Head of caudate nucleus (tissue), 42 donors: ENCODE results near the gene UGGT1.
"Not testable (repeated sequence)": the region's sequence is repeated elsewhere in the genome, so short reads cannot be mapped to it uniquely, and the experiment has no call there.

Experiments
- DNase-seq, 42 donors: peaks; one replicate each; pipeline versions ENCODE4 v3.0.0 to v3.0.0-alpha.2; 2020 to 2021; ENCODE audit warnings: mixed read lengths in 7 of 42
- intact Hi-C: fragments of 100-400 bp; cut with DNase I; formaldehyde crosslinking; loops from one replicate; pipeline ENCODE4 v1.15.0; 2022

The UGGT1 gene

DNA sequence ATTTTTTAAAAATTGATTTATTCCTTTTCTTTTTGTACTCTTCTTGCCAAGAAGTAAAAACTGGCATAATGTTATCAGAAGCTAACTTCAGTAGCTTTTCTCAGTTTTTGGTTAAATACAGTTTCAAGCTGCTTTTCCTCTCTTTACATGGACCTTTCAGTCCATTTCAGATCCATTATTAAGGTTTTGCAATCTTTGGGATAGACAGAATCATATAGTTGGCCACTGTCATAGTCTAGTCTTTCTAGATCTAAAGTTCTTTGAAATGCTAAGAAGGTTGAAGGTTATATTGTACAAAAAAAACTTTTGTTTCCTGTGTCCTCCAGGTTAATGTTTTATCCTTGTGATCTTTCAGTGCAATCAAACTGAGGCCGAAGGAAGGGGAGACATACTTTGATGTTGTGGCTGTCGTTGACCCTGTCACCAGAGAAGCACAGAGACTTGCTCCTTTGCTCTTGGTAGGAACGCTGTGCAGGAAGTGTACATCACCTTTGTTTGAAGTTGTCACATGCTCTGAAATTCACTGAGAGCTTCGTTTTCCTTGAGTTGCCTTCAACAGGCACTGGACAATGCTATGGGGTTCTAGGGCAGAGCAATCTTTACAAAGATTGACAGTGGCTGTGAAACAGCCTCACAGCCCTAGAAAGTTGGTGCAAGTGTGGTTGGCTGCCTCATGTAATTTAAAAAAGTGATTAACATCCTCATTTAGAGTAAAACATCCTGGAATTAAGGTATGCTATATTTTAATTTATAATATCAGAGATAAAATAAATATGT lies 79.1 kb downstream of the UGGT1 start:
- intact Hi-C loops, result no loop called here
- DNase-seq, result no peak

DNA sequence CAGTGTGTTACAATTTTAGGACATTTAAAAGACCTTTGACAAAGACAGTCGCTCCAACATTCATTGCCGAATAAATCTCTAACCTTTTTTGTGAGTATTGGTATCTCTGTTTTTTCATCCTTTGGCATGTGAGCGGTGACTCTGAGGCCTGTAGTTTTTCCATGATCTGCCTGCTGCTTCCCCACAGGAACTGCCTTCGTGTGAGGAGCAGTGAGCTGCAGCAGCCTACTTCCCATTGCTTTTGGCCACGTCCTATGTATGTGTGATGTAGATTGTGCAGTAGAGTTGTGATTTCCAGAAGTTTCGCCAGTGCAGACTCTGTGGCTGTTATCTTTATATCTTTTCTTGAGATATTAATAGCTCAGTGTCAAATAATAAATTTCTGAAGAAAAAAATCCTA lies 79.8 kb downstream of the UGGT1 start:
- DNase-seq, result no peak
- intact Hi-C loops, result no loop called here

DNA sequence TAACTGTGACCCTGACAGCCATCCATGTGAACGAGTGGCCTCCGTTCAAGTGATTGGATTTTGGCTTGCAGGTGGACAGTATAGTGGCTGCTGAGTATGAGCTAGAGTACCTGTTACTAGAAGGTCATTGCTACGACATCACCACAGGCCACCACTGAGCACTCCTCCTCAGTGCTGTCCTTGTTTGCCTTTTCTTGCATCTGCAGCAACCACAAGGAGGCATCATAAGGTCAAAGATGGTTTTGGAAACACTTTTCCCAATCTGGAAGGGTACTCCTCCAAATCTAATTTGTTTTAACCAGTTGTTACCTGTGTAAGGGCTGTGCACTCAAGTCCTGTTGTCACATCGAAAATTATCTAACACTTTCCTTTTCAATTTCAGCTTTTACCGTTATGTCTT lies 81.2 kb downstream of the UGGT1 start:
- no peak for DNase-seq
- intact Hi-C loops, result no loop called here

DNA sequence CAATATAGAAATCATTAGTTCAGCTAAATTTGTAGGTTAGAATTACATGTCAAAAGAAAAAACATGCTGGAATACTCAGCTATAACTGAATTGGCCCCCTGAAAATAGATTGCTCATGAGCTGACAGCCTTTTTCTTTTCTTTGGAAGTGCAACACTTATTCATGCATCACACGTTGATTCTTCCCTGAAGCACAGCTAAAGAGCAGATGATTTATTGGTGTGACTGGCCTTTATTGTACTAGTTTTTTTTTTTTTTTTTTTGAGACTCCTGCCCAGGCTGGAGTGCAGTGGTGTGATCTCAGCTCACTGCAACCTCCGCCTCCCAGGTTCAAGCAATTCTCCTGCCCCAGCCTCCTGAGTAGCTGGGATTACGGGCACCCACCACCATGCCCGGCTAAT lies 83.1 kb downstream of the UGGT1 start:
- intact Hi-C loops, DNase-seq: not testable (repeated sequence)

DNA sequence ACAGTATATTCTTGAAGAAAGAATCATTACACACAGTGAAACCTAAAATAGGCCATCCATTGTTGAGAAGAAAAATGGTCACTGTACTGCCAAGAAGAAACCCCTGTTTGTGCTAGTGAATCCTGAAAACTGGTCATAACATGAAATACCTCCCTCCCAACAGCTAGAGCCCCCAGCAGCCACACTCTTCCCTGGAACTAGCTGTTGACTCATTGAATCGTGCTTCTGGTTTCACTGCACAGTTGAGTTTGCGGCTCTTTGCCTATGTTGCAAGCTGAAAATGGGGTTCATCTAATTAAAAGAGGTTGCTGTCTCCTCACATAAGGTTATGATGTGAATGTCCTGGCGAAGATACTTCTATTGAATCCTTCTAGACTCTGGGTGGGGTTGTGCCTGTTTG lies 86.3 kb downstream of the UGGT1 start:
- intact Hi-C loops, result loop anchor here (5.0 kb wide), 2 partner anchors 60 to 145 kb away; no protein-coding TSS in a partner anchor
- DNase-seq, result no peak

DNA sequence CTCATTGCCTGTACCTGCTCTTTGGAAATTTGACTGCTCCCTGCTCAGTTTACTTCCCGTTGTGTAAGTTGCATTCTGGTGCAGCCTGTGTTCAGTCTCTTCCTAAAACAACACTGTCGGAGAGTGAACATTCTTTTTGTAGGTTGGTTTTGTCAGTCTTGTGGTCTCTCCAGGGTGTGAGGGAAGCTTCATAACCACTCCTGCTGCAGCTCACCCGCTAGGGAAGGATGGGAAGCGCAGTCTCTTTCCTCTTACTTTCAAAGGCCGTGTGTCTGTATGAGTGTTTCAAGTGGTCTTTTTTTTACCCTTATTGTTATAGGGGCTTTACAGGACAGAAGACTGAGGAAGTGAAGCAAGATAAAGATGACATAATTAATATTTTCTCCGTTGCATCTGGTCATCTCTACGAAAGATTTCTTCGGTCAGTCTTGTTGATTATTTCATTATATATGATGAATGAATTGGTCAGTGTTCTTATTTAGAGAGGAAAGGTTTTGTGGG lies 87.2 kb downstream of the UGGT1 start:
- intact Hi-C loops, result loop anchor here (5.0 kb wide), 2 partner anchors 59 to 144 kb away; no protein-coding TSS in a partner anchor
- DNase-seq, result no peak

DNA sequence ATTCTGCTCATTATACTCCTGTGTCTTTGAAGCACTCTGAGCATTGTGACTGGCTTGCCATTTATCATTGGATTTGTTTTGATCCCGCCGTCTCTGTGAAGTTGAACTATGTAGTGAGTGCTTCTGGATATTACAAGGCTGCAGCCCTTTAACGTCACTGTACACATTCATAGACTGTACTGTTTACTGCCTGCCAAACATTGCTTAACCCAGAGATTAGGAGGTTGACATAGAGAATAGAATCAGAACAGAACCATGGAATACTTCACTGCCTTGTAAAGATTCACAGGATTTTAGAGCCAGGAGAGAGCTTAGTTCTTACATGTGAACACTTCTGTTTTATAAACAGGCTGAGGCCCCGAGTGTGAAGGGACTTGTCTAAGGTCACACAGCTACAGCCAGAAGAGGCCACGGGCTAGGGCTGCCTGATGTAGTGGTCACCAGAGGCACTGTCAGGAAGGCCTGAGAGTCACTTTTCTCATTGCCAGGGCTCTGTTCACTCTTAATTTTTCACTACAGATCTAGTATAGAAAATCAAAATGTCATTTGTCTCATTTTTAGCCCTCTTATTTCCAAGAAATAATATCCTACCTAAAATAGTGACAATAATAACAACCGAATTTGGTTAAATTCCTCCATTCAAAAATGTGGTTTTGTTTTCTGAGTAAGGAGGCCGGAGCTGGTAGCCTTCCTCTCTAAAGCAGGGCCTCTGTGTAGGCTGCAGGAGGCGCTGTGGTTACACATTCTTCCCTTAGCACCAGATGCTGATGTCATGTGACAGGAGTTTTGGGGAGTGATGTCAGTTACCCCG lies 87.9 kb downstream of the UGGT1 start:
- intact Hi-C loops, result loop anchor here (5.0 kb wide), 2 partner anchors 58 to 143 kb away; no protein-coding TSS in a partner anchor
- peak; percentile 23 to 88 (median 72) for DNase-seq

DNA sequence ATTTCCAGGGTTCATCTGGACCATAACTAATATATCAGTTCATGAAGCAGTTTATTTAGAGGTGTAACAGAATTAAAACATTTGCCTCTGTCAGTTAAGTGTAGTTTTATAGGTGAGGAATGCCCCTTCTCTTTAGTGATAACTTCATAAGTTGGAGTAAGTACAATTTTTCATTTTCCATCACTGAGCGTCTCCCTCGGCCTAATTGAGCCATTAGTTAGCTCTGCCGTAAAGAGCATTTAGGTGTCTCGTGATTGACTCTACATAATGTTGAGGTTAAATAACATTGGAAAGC lies 88.4 kb downstream of the UGGT1 start:
- intact Hi-C loops, result loop anchor here (5.0 kb wide), 2 partner anchors 58 to 143 kb away; no protein-coding TSS in a partner anchor

DNA sequence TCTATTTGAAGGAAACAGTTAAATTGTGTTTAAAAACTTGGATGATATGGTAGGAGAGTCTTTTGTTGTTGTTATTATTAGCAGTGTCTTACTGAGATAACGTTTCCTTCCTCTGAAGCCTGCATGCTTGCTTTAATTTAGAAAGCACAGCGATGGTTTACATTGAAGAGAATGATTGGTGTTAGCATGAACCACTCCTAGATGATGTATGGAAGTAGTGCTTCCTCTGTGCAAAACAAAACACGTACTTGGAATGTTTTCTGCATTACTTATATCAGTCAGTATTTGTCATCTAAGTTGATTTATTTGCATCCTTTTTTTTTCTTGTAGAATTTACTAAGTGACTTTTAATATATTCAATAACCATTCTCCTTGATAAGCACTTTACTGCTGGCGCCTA lies 89.0 kb downstream of the UGGT1 start:
- intact Hi-C loops, result no loop called here
- DNase-seq, result no peak

More for the DNA sequence above, 88.4 kb downstream of the UGGT1 start:
- DNase-seq, result no peak

DNA sequence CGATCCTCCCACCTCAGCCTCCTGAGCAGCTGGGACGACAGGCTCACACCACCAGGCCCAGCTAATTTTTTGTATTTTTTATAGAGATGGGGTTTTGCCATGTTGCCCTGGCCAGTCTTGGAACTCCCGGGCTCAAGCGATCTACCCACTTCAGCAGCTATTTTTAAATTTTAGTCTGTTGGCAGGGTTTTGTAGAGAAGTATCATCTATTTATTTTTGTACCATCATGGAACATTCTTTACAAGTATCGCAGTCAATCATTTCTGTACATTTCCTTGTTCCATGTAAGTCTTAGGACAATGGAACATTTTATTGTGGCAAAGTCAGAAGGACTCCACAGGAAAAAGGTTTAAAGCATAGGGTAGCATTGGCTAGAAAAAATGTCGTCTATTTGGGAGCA lies 94.6 kb downstream of the UGGT1 start:
- DNase-seq, result no peak
- intact Hi-C loops, result loop anchor here (5.0 kb wide), 1 partner anchor 127 kb away; no protein-coding TSS in a partner anchor

DNA sequence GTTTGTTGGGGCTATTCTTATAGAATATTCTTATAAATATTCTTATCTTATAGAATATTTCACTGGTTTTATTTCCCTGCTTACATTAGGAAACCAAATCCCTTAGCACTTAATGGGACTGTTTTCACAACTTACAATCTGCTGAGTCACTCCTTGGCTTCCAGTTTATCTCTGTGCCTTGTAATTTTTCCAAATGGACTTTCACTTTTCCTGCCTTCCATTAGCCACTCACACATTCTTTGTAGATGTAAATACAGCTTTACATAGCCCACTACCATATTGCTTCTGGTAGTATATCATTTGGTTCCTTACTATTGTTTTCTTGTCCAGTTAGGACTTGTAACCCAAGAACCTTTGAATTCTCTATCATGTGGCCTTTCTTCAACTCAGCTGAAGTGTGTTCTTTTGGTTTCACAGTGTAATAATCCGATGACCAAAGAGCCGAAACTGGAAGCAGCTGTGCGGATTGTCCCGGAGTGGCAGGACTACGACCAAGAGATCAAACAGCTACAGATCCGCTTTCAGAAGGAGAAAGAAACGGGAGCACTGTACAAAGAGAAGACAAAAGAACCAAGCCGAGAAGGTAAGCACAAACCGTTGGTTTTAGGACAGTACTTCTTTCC lies 96.1 kb downstream of the UGGT1 start:
- intact Hi-C loops, result loop anchor here (5.0 kb wide), 1 partner anchor 125 kb away; no protein-coding TSS in a partner anchor
- no peak for DNase-seq

DNA sequence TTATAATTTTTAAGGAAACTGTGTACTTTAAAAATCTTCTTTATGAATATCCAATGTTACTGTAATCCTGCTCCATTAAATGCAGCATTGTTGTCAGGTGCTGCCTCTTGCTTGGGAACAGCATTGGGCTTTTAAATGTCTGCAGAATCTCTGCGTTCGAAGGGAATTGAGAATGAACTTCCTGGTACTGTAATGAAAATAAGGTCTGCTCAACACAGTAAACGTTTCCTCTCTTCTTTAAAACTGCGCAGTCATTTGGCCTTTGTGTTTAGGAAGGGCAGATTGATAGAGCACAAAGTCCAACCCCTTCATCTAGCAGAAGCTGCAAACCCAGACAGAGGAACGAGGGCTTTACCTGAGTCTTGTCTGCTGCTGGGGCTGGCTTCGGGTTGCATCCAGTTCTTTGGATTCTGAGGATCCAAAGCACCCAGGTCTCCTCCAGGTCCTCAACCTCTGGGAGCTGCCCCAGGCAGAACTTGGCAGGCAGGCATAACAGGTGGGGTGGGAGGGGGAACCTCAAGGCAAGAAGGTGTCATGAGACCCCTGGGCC lies 104.5 kb downstream of the UGGT1 start:
- no peak for DNase-seq
- intact Hi-C loops, result no loop called here

DNA sequence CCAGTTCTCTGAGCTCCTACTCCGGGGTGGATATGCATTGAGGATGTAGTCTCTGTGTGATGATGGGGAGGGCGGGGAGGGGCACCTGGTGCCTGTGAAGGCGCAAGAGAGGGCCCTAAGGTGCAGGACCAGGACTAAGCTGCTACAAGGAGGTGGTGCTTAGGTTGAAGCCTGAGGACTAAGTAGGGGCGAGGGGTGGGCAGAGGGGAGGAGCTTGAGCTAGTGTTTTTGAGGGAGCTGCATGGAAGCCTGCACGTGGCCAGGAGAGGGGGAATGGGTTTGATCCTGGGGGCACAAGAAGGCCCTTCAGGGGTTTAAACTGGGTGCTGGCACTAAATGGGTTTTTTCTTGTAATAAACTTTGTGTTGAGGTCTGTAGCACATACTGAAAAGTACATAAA lies 105.0 kb downstream of the UGGT1 start:
- intact Hi-C loops, result no loop called here
- no peak for DNase-seq

DNA sequence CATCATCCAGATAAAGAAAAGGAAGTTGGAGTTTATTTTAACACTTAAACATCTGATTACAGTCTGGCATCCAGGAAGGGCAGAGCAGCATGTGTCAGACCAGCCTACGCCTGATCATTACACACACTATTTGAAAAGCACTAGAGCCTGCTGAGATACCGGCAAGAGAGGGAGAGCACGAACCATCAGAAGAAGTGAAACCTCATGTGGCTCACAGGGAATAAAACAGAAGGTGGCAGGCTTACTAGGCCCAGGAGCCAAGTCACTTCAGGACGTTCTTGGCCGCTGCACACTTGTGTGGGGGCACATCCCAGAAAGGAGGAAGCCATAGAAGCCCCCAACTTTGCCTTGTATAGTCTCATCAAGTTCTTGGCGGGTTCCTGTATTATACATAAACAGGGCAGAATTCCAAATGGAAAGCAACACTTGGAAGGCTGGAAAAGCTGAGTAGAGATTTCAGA lies 105.5 kb downstream of the UGGT1 start:
- DNase-seq, result peak in 3 of 42 donors; percentile 16 to 38 (median 26)
- intact Hi-C loops, result no loop called here

DNA sequence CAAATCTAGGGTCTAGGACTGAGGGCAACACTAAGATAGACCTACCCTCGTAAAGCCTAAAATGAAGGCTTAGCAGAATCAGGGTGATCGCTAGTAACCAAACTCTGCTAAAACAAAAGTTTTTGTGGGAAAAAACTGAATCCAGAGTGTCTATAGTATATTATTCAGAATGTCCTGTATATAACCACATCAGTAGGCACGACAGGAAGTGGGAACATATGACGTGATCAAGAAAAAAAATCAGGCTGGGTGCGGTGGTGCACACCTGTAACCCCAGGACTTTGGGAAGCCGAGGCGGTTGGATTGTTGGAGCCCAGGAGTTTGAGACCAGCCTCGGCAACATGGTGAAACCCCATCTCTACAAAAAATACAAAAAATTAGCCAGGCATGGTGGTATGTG lies 106.1 kb downstream of the UGGT1 start:
- DNase-seq, result no peak
- intact Hi-C loops, result no loop called here

DNA sequence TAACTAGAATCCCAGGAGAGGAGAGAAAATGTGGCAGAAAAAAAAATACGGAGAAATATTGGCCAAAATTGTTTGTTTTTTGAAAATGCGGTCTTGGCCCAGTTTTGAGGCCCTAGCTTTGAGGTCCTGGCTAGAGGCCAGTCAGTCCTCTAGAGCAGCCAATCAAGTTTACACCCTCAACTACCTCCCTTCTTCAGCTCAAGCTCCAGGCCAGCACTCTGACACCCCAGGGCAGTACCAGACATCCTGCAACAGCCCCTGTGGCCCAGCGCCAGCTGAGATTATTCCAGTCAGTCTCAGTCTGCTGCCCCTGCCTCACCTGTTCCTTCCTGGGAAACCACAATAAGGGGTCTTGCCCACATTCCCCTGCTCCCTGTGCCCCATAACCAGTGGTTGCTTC lies 107.7 kb downstream of the UGGT1 start:
- peak in 7 of 42 donors; percentile 15 to 52 (median 21) for DNase-seq
- intact Hi-C loops, result no loop called here

DNA sequence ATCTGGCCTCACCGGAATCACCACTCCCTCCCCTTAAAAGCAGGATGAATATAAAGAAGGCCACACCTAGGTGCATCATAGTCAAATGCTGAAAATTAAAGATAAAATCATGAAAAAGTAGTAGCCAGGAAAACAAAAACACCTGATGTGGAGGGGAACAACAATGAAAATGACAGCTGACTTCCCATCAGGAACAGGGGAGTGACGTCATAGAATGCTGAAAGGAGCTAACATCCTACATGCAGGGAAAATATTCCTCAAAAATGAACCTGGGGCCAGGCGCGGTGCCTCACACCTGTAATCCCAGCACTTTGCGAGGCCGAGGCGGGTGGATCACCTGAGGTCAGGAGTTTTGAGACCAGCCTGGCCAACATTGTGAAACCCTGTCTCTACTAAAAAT lies 108.1 kb downstream of the UGGT1 start:
- intact Hi-C loops, result no loop called here
- DNase-seq, result no peak

DNA sequence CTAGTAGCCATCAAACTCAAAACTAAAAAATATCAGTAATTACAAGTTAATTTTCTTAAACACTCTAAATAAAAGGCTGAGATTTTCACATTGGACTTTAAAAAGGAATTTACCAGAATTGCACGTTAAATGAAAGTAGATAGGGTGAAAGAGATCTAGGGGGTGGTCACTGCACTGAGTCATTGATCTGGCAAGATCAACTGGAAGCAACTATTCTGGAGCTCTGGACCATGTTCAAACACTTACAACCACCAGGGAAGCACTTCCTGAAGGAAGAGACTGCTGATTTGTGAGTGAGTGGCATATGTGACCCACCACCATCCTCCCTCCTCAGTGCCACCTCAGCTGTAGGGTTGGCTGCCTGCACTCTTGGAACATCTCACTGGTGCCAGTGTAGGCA lies 111.8 kb downstream of the UGGT1 start:
- no peak for DNase-seq
- intact Hi-C loops, result no loop called here

DNA sequence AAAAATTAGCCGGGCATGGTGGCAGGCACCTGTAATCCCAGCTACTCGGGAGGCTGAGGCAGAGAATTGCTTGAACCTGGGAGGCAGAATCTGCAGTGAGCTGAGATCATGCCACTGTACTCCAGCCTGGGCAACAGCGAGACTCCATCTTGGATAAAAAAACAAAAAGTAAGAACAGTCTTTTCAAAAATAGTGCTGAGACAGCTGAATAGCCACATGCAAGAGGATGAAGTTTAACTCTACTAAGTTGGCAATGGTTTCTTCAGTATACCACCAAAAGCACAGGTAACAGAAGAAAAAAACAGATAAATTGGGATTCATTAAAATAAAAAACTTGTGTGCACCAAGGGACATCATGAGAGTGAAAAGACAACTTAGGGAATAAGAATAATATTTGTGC lies 115.2 kb downstream of the UGGT1 start:
- DNase-seq, result no peak
- intact Hi-C loops, result no loop called here
